ENCODE results near the gene NTRK2.

NTRK2 gene

GRCh38 chr9:84900421-84900820, 230.9 kb downstream of the NTRK2 start:
- DNase-seq, result no peak

DNA sequence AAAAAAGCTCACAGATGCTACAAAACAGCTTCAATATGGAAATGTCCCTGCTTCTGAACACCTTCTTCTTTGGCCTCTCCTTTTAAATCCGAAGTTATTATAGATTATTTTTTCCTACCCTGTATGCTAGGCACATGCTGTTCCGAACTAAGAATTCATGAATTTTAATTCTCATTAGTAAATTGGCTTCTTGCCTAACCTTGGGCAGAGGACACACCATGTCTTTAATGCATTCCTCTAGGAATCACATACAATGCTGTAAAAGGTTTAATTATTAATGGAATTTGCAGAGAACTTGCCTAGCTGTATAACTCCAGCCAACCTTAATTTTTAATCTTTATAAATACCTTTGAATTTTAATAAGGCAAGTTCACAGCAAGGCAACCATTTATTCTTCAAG, 234.4 kb downstream of the NTRK2 start:
- no peak for DNase-seq

GRCh38 chr9:84916769-84917168, 247.2 kb downstream of the NTRK2 start:
- DNase-seq, result no peak

GRCh38 chr9:84917366-84918070, 248.0 kb downstream of the NTRK2 start:
- DNase-seq, result peak; percentile 87

GRCh38 chr9:84919440-84919839, 249.9 kb downstream of the NTRK2 start:
- no peak for DNase-seq

DNA sequence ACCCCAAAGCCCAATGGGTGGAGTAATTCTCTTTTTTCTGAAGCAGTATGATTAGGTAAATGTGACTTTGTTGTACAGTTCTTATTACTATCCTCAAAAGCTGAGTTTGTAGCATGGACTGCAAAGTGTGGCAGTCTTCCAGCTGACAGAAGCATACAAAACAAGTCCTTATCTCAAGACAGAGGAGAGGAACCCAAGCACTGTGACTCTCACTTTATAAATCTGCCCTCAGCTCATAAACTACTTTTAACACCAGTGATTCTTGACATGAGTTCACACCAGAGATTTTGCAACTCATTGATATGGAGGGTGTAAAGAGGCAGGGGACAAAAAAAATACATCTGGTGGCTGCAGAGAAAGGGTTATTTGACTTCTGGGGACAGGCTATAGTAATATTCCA, 251.6 kb downstream of the NTRK2 start:
- no peak for DNase-seq

- no peak for DNase-seq
Measured at GRCh38 chr9:84922051-84922450, 252.5 kb downstream of the NTRK2 start.

- no peak for DNase-seq
Measured at GRCh38 chr9:84924266-84924665, 254.7 kb downstream of the NTRK2 start.

GRCh38 chr9:84925225-84925872, 255.8 kb downstream of the NTRK2 start:
- DNase-seq, result no peak

DNA sequence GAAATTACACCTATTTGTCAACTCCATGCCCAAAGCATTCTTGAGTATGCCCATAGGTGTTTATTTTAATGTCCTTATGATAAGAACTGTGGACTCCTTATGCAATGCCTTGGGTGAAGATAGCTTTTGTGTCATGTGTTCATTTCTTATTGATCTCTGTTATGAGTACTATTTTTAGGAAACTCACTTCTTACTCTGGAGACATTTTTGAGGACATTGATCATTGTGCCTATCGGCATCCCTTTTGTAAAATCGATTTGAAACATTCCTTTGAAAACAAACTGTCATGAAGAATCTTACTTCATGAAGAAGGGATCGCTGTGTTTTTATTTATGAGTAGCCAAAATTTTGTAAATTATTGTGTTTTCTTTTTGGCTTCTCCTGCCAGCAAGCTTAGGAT, 257.3 kb downstream of the NTRK2 start:
- DNase-seq, result no peak

DNA sequence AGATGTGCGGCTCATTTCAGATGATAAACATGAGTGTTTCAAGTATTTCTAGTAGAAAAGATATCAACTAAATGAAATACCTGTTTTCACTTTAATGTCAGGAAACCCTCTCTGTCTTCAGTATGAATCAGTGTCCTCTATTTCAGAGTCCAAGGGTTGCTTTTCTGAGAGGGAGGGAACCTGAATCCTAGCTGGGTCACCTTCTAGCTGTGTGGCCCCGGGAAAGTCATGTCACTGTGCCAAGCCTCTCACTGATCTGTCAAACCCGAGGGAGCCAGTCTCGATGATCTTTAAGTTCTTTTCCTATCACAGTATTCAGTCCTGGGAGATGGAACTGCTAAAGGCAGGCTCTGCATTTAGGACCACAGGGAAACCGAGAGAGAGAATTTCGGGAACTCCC, 258.9 kb downstream of the NTRK2 start:
- no peak for DNase-seq

DNA sequence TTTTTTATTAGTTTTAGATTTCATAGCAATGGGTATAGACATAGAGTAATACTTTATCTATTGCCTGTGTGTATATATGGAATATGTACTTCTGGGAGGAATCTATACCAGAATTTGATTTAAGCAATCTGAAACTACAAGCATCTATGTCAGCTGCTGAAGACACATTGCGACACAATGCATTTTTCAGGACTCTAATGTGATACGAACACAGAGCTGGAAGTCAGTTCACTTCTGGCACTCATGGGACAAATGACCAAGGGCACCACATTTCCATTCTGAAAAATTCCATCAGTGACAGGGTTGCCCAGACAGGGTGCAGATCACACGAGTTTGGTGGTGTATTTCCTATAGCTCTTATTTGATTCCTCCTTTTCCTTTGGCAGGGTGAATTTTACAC, 259.5 kb downstream of the NTRK2 start:
- DNase-seq, result no peak

GRCh38 chr9:84932915-84933527, 263.5 kb downstream of the NTRK2 start:
- DNase-seq, result no peak

- no peak for DNase-seq
Measured at GRCh38 chr9:84935528-84936117, 266.1 kb downstream of the NTRK2 start.

DNA sequence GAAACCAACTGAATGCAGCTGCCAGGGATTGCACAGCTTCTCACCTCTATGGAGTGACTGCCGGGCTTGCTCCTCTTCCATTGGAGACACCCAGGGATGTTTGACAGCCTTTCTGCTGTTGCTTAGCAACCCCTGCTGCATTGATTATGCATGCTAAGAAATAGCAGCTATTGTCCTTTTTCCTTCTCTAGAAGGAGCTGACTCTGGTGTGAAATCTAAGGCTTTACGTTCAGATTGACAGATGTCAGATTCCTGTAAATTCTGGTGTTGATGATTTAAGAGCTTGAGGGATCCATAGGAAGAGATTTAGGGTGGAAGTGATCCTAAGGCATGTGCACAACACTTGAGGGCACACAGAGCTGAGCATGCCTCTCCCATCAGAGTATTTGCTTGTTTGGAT, 267.7 kb downstream of the NTRK2 start:
- no peak for DNase-seq

DNA sequence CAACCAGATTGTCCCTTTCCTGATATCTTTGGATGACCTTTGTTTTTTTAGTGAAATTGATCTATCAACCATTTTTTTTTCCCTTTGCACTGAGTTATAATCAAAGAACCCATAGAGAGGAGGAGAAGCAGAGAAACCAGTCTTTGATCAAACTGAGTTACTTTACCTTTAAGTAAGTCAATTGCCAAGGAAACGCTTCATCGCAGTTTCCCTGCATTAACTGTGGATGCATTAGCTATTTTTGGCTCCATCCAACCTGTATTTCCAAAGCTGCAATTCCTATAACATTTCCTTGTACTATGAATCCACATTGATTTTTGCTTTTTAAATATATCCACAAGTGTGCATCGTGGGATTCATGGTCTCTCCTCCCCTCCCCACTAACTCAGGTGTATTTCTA, 268.1 kb downstream of the NTRK2 start:
- no peak for DNase-seq

GRCh38 chr9:84939774-84940173, 270.2 kb downstream of the NTRK2 start:
- no peak for DNase-seq

DNA sequence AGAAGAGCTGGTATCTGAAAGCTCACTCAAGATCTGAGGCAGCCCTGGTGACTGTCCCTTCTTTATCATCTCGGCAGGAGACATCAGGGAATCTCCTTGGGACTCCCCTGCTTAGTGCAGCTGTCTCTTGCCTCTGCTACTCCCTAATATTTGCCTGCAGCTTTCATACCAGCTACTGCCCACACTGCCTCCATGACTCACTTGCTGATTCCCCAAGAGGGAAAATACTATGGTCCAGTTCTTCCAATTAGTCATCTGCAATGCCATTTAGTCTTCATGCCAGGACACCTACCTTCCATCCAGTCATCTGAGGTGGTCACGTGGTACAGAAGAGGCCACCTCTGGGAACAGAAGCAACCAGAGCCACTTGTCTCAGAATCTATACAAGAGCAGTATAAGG, 270.8 kb downstream of the NTRK2 start:
- no peak for DNase-seq

DNA sequence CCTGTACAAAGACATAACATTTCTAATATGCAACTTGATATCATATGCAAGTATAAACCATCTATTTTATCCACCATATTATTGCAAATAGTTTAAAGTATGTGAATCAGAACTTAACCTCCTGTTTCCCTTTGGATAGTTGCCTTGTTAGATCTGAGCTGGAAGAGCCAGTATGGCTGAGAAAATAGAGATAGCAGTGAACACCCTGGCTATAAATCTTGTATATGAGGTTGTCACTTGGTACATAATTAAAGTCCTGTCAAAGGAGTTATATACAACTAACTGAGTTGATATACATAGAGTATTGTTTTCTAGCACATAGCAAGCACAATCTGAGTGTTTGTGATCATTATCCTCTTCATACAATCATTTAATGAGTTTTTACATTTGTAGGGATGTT, 272.3 kb downstream of the NTRK2 start:
- no peak for DNase-seq

DNA sequence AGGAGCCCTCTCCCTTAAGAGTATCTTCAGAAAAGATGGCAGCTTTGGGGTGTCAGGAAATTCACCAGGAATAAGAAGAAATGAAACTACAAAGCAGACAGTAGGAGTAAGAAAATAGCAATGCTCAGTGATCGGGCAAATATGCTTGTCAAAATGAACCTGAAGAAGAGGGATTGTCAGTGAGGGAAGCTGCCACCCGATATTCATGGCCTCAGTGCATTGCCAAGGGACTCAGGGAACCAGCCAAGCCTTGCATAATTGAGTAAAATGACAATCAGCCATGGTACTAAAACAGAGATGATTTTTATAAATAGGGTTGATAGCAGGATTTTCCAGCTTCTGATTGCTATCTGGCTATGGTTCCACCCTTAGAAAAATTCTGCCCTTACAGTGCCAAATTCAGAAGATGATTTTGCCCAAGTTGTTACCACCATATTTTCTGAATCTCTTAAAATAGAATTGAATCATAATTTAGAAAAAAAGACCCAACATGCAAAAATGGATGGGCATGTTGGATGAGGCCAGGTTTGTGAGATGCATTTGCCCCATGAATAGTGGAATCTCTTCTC, 274.0 kb downstream of the NTRK2 start:
- DNase-seq, result no peak

GRCh38 chr9:84945878-84946538, 276.5 kb downstream of the NTRK2 start:
- DNase-seq, result no peak

GRCh38 chr9:84947412-84947972, 278.0 kb downstream of the NTRK2 start:
- no peak for DNase-seq

GRCh38 chr9:84949258-84949657, 279.7 kb downstream of the NTRK2 start:
- no peak for DNase-seq
